H1 (cell line): ENCODE data around the gene SLC24A4. TPM values are rescaled to one million over a fixed set of nuclear protein-coding genes. Genes with fewer than 3 reads are reported as not detected.

ENCODE experiments used
- CTCF ChIA-PET: fragments of 300-600 bp; sonication (Branson Sonifier 250); formaldehyde crosslinking; loops from one replicate; lab custom pipeline; 2021; ENCODE audit not compliant: partially characterized antibody; lab: Charles Lee
- POLR2A ChIA-PET: fragments of 300-600 bp; sonication (Branson Sonifier 250); formaldehyde crosslinking; loops from one replicate; lab custom pipeline; 2021; ENCODE audit warnings: inconsistent platforms; ENCODE audit not compliant: partially characterized antibody; lab: Charles Lee
- DNase-seq, 2 experiments: peaks; one replicate each; pipeline versions ENCODE4 v3.0.0 to v3.0.0-alpha.2; 2010 to 2022; ENCODE audit warnings: low spot score in 2 of 2, low read depth in 1 of 2, mixed read lengths in 1 of 2
- FAIRE-seq: peaks from 2 replicates; lab custom pipeline; 2011; peaks lifted over from hg19 to GRCh38; lab: Jason Lieb, UNC
- H2AFZ ChIP-seq: 2 replicates; pipeline ENCODE4 v1.8.1; 2012; ENCODE audit warnings: low read length, inconsistent platforms
- H2AK5ac ChIP-seq: 2 replicates; pipeline ENCODE4 v1.6.1; 2013; ENCODE audit warnings: low read depth, low read length
- H2BK120ac ChIP-seq: replicated peaks from 2 replicates; pipeline ENCODE3; 2013; ENCODE audit warnings: low read depth, low read length, inconsistent platforms
- H2BK12ac ChIP-seq: 2 replicates; pipeline ENCODE4 v1.6.1; 2013; ENCODE audit warnings: low read depth, low read length
- H2BK15ac ChIP-seq: 2 replicates; pipeline ENCODE4 v1.6.1; 2013; ENCODE audit warnings: low read length
- H2BK20ac ChIP-seq: 2 replicates; pipeline ENCODE4 v1.6.1; 2013; ENCODE audit warnings: low read length
- H2BK5ac ChIP-seq: 2 replicates; pipeline ENCODE4 v1.6.1; 2013; ENCODE audit warnings: low read depth, low read length
- H3K14ac ChIP-seq: 2 replicates; pipeline ENCODE4 v1.6.1; 2013; ENCODE audit warnings: inconsistent platforms; ENCODE audit not compliant: insufficient read length
- H3K18ac ChIP-seq: 2 replicates; pipeline ENCODE4 v1.6.1; 2013; ENCODE audit warnings: low read length; ENCODE audit errors: extremely low read depth
- H3K23ac ChIP-seq: 2 replicates; pipeline ENCODE4 v1.6.1; 2013; ENCODE audit warnings: inconsistent platforms; ENCODE audit not compliant: insufficient read length
- H3K23me2 ChIP-seq: 2 replicates; pipeline ENCODE4 v1.6.1; 2013; ENCODE audit warnings: low read depth, low read length
- H3K27ac ChIP-seq: 2 replicates; pipeline ENCODE4 v1.6.1; 2011; ENCODE audit warnings: low read depth, low read length, inconsistent platforms
- H3K27me3 ChIP-seq, 4 experiments: replicated peaks in 1 of 4; 1 replicate in 1 of 4; 2 replicates in 3 of 4; pipeline versions ENCODE4 v1.6.1 to v1.8.1; 2011 to 2013; ENCODE audit warnings: low read length in 3 of 4, mild to moderate bottlenecking in 3 of 4, inconsistent platforms in 2 of 4, mixed read lengths in 2 of 4, moderate library complexity in 1 of 4; ENCODE audit not compliant: control insufficient read depth in 3 of 4, insufficient read depth in 3 of 4; ENCODE audit errors: extremely low read depth in 1 of 4
- H3K36me3 ChIP-seq, 4 experiments: 2 replicates each; pipeline versions ENCODE4 v1.6.1 to v1.8.1; 2011 to 2013; ENCODE audit warnings: mild to moderate bottlenecking in 4 of 4, low read length in 3 of 4, moderate library complexity in 2 of 4, control low read depth in 1 of 4, inconsistent platforms in 1 of 4; ENCODE audit not compliant: insufficient read depth in 4 of 4, control insufficient read depth in 2 of 4
- H3K4ac ChIP-seq: replicated peaks from 2 replicates; pipeline ENCODE3; 2013; ENCODE audit warnings: low read length, low read depth, mixed read lengths, inconsistent platforms; ENCODE audit not compliant: insufficient read length
- H3K4me1 ChIP-seq, 4 experiments: replicated peaks in 1 of 4; 1 replicate in 1 of 4; 2 replicates in 3 of 4; pipeline versions ENCODE4 v1.6.1 to v1.8.1; 2011 to 2013; ENCODE audit warnings: low read length in 3 of 4, inconsistent platforms in 2 of 4, mixed read lengths in 1 of 4; ENCODE audit not compliant: insufficient read depth in 4 of 4, control insufficient read depth in 3 of 4
- H3K4me2 ChIP-seq, 2 experiments: 2 replicates each; pipeline versions ENCODE4 v1.6.1 to v1.8.1; 2011 to 2013; ENCODE audit warnings: low read depth in 2 of 2, low read length in 2 of 2, control low read depth in 1 of 2, inconsistent platforms in 1 of 2, mild to moderate bottlenecking in 1 of 2; ENCODE audit not compliant: insufficient read depth in 1 of 2
- H3K4me3 ChIP-seq, 4 experiments: fragments of 200-600, 300-600 bp in 1 of 4; sonication (generic), shearing (Covaris generic), sonication (Bioruptor Twin) in 1 of 4; 2 replicates each; pipeline versions ENCODE4 v1.5.1 to v1.8.1; 2011 to 2016; ENCODE audit warnings: low read length in 4 of 4, low read depth in 3 of 4, control low read depth in 2 of 4, inconsistent platforms in 2 of 4, mild to moderate bottlenecking in 2 of 4, mixed read lengths in 1 of 4, moderate library complexity in 1 of 4; ENCODE audit not compliant: insufficient read depth in 2 of 4; ENCODE audit errors: extremely low read depth in 1 of 4
- H3K56ac ChIP-seq: replicated peaks from 2 replicates; pipeline ENCODE3; 2013; ENCODE audit warnings: low read depth, mild to moderate bottlenecking, mixed read lengths, low read length, inconsistent platforms; ENCODE audit not compliant: insufficient read length
- H3K79me1 ChIP-seq: 2 replicates; pipeline ENCODE4 v1.6.1; 2013; ENCODE audit warnings: low read depth, low read length, control low read depth
- H3K79me2 ChIP-seq, 2 experiments: 2 replicates each; pipeline versions ENCODE4 v1.6.1 to v1.8.1; 2012 to 2013; ENCODE audit warnings: low read length in 2 of 2, mild to moderate bottlenecking in 2 of 2, inconsistent platforms in 1 of 2; ENCODE audit not compliant: insufficient read depth in 2 of 2, control insufficient read depth in 1 of 2
- H3K9ac ChIP-seq, 4 experiments: replicated peaks in 1 of 4; 1 replicate in 1 of 4; 2 replicates in 3 of 4; pipeline versions ENCODE4 v1.6.1 to v1.8.1; 2011 to 2013; ENCODE audit warnings: low read depth in 3 of 4, low read length in 3 of 4, control low read depth in 2 of 4, mild to moderate bottlenecking in 2 of 4, moderate library complexity in 2 of 4, inconsistent platforms in 1 of 4; ENCODE audit errors: extremely low read depth in 1 of 4
- H3K9me3 ChIP-seq, 2 experiments: 2 replicates each; pipeline versions ENCODE4 v1.6.1 to v1.8.1; 2012 to 2013; ENCODE audit warnings: mild to moderate bottlenecking in 2 of 2, moderate library complexity in 2 of 2, control low read depth in 1 of 2, inconsistent platforms in 1 of 2, low read depth in 1 of 2, low read length in 1 of 2, mixed read lengths in 1 of 2; ENCODE audit not compliant: insufficient read depth in 2 of 2
- H4K20me1 ChIP-seq, 2 experiments: replicated peaks in 1 of 2; 2 replicates each; pipeline versions ENCODE3 to v1.8.1; 2011 to 2013; ENCODE audit warnings: inconsistent platforms in 2 of 2, low read length in 2 of 2, mild to moderate bottlenecking in 1 of 2; ENCODE audit not compliant: insufficient read depth in 2 of 2, control insufficient read depth in 1 of 2
- H4K5ac ChIP-seq: 2 replicates; pipeline ENCODE4 v1.6.1; 2013; ENCODE audit warnings: low read length, low read depth, mixed read lengths, inconsistent platforms; ENCODE audit not compliant: insufficient read length
- H4K8ac ChIP-seq: 2 replicates; pipeline ENCODE4 v1.8.0; 2013; ENCODE audit warnings: mild to moderate bottlenecking, moderate library complexity, low read length, inconsistent platforms; ENCODE audit not compliant: insufficient read depth; ENCODE audit errors: extremely low read depth
- H4K91ac ChIP-seq: replicated peaks from 2 replicates; pipeline ENCODE3; 2013; ENCODE audit warnings: low read length, mixed read lengths, inconsistent platforms; ENCODE audit not compliant: insufficient read length
- CBX8 ChIP-seq: fragments of 300-800, 300-1000 bp; sonication (generic); IDR thresholded peaks from 2 replicates; pipeline ENCODE4 v1.7.1; 2016; ENCODE audit warnings: low read depth, low read length, borderline replicate concordance
- HDAC2 ChIP-seq, 2 experiments: fragments of 300-600 bp in 1 of 2; sonication (generic) in 1 of 2; IDR thresholded peaks; 2 replicates each; pipeline ENCODE4 v1.6.1; 2011 to 2012; ENCODE audit warnings: low read depth in 2 of 2, low read length in 2 of 2, mild to moderate bottlenecking in 2 of 2, moderate library complexity in 2 of 2, borderline replicate concordance in 1 of 2, inconsistent platforms in 1 of 2
- JUND ChIP-seq: IDR thresholded peaks from 2 replicates; pipeline ENCODE4 v1.6.1; 2011; ENCODE audit warnings: mild to moderate bottlenecking, improper control_type of control experiment, low read length
- KDM4A ChIP-seq: IDR thresholded peaks from one replicate; pipeline ENCODE4 v1.7.1; 2012; ENCODE audit warnings: low read depth, mild to moderate bottlenecking, moderate library complexity, low read length, inconsistent platforms; ENCODE audit not compliant: severe bottlenecking
- KDM5A ChIP-seq: fragments of 200-600 bp; IDR thresholded peaks from 2 replicates; pipeline ENCODE4 v1.7.1; 2012; ENCODE audit warnings: mild to moderate bottlenecking, low read length, inconsistent platforms, mixed read lengths
- MAFK ChIP-seq: IDR thresholded peaks from 2 replicates; pipeline ENCODE4 v1.6.1; 2012; ENCODE audit warnings: low read depth, mild to moderate bottlenecking, improper control_type of control experiment, low read length
- PHF8 ChIP-seq: fragments of 200-600 bp; sonication (generic); conservative IDR thresholded peaks from 2 replicates; pipeline ENCODE4 v1.7.1; 2012; ENCODE audit warnings: low read depth, mild to moderate bottlenecking, inconsistent platforms, low read length, moderate library complexity
- RBBP5 ChIP-seq: IDR thresholded peaks from 2 replicates; pipeline ENCODE4 v1.7.1; 2012; ENCODE audit warnings: low read depth, mild to moderate bottlenecking, inconsistent platforms, low read length, moderate library complexity, borderline replicate concordance
- SRF ChIP-seq: IDR thresholded peaks from 2 replicates; pipeline ENCODE4 v1.6.1; 2011; ENCODE audit warnings: mild to moderate bottlenecking, low read depth, low read length, moderate library complexity
- TAF1 ChIP-seq: IDR thresholded peaks from 2 replicates; pipeline ENCODE4 v1.6.1; 2011; ENCODE audit warnings: mild to moderate bottlenecking, low read depth, low read length
- TCF12 ChIP-seq: IDR thresholded peaks from 2 replicates; pipeline ENCODE4 v1.6.1; 2011; ENCODE audit warnings: low read depth, mild to moderate bottlenecking, low read length
- WGBS, 2 experiments: shearing (Covaris generic) in 1 of 2; methylation state at CpG; one replicate each; pipeline versions ENCODE4 v1.1.6 to v1.1.7; 2013 to 2015; ENCODE audit warnings: low lambda C conversion rate in 2 of 2, mixed read lengths in 2 of 2, inconsistent platforms in 1 of 2, low coverage in 1 of 2, missing lambda C conversion rate in 1 of 2; ENCODE audit not compliant: insufficient replicate concordance in 2 of 2, insufficient coverage in 1 of 2, insufficient read length in 1 of 2; ENCODE audit errors: extremely low coverage in 1 of 2, missing lambda C conversion rate in 1 of 2; 5-methylcytosine and 5-hydroxymethylcytosine counted together
- polyA plus RNA-seq, 7 experiments: library from polyadenylated mRNA; depleted of rRNA in 3 of 7; stranded (reverse) in 5 of 7; unstranded in 2 of 7; fragments of >200 nt in 5 of 7; fragments of 200-250 nt in 2 of 7; gene quantifications; 1 replicate in 5 of 7; 2 replicates in 1 of 7; 4 replicates in 1 of 7; pipeline versions ENCODE4 v1.2.1 to v1.2.3, GENCODE V29; 2011 to 2013; ENCODE audit warnings: missing spikeins in 2 of 7, mixed read lengths in 2 of 7
- total RNA-seq: library from RNA; stranded (reverse); fragmentation: NEBNext Ultra II Directional; extraction: Animal tissue kit (Norgen Biotek cat#: 25700); gene quantifications from 2 replicates; pipeline ENCODE4 v1.2.1, GENCODE V29; 2021

SLC24A4 gene
- total and polyA plus RNA-seq, 2 of the 8 experiments (the other 6 are each of a cell fraction or from before 2014, with no cell fraction given): 0.27 to 0.89 TPM

GRCh38 chr14:92413379-92413778 lies 90.4 kb downstream of the SLC24A4 start:
- H3K4me3 ChIP-seq: no peak overlapping the region
- H4K8ac ChIP-seq: no peak overlapping the region
- H4K20me1 ChIP-seq: no peaks in the 10 kb centered on the region
- POLR2A ChIA-PET: no interaction called here
- H3K4ac ChIP-seq: no peak overlapping the region
- H3K14ac ChIP-seq: no peak overlapping the region
- no peak overlapping the region for H3K4me2 ChIP-seq
- H2BK5ac ChIP-seq: no peak overlapping the region
- WGBS, 2 experiments: 83% methylated on average over 7 of the region's 7 CpGs; no CpG with 5 or more reads in 1 of the 2 experiments
- H4K5ac ChIP-seq: no peak overlapping the region
- H3K79me1 ChIP-seq: no peaks in the 10 kb centered on the region
- H2BK20ac ChIP-seq: no peak overlapping the region
- H2BK120ac ChIP-seq: no peak overlapping the region
- H2AFZ ChIP-seq: no peak overlapping the region
- no peaks in the 10 kb centered on the region for H3K9me3 ChIP-seq
- no peaks in the 10 kb centered on the region for H3K27me3 ChIP-seq
- no peak overlapping the region for H3K18ac ChIP-seq
- no peak overlapping the region for H3K23ac ChIP-seq
- H3K36me3 ChIP-seq: no peaks in the 10 kb centered on the region
- CTCF ChIA-PET: interaction anchor here (1.3 kb wide), 1 partner anchor 20 kb away, joined by 4 read pairs; no protein-coding TSS in a partner anchor
- no peak for FAIRE-seq
- TF ChIP-seq JUND: no peak
- no peak for TF ChIP-seq CBX8
- no peak for TF ChIP-seq TAF1
- TF ChIP-seq MAFK: no peak
- no peak for TF ChIP-seq KDM5A
- no peak for TF ChIP-seq PHF8
- TF ChIP-seq SRF: no peak
- TF ChIP-seq TCF12: no peak
- TF ChIP-seq HDAC2 (IDR thresholded peaks at IDR 0.05; ENCODE audit: borderline replicate concordance in 1 of 2, low read depth in 2 of 2, low read length in 2 of 2): no peak
- TF ChIP-seq KDM4A: no peak
- no peak for TF ChIP-seq RBBP5
- no peak overlapping the region for H2BK12ac ChIP-seq
- H3K4me1 ChIP-seq: no peaks in the 10 kb centered on the region
- no peak overlapping the region for H3K9ac ChIP-seq
- no peak overlapping the region for H3K56ac ChIP-seq
- H3K23me2 ChIP-seq: no peaks in the 10 kb centered on the region
- no peak overlapping the region for H2AK5ac ChIP-seq
- no peak overlapping the region for H4K91ac ChIP-seq
- H3K79me2 ChIP-seq: no peaks in the 10 kb centered on the region
- H3K27ac ChIP-seq: no peak overlapping the region
- H2BK15ac ChIP-seq: no peak overlapping the region
- DNase-seq: no peak
